Ishikawa (cell line): ENCODE measurements around the gene GPLD1.

Experiments used
- CREB1 ChIP-seq: IDR thresholded peaks from 2 replicates; pipeline ENCODE4 v1.6.1; 2012; ENCODE audit warnings: low read depth
- EP300 ChIP-seq: IDR thresholded peaks from 2 replicates; pipeline ENCODE4 v1.6.1; 2012; ENCODE audit warnings: borderline replicate concordance
- FOXM1 ChIP-seq: IDR thresholded peaks from 2 replicates; pipeline ENCODE4 v1.6.1; 2012; ENCODE audit warnings: low read depth, borderline replicate concordance
- NFIC ChIP-seq: IDR thresholded peaks from 2 replicates; pipeline ENCODE4 v1.6.1; 2012
- RAD21 ChIP-seq: IDR thresholded peaks from 2 replicates; pipeline ENCODE4 v1.6.1; 2012; ENCODE audit warnings: low read depth
- REST ChIP-seq: IDR thresholded peaks from 2 replicates; pipeline ENCODE4 v1.6.1; 2012; ENCODE audit warnings: low read depth, mild to moderate bottlenecking
- TAF1 ChIP-seq: IDR thresholded peaks from 2 replicates; pipeline ENCODE4 v1.6.1; 2012; ENCODE audit warnings: low read depth, mild to moderate bottlenecking
- TCF12 ChIP-seq: IDR thresholded peaks from 2 replicates; pipeline ENCODE4 v1.6.1; 2012; ENCODE audit warnings: low read depth
- TEAD4 ChIP-seq: IDR thresholded peaks from 2 replicates; pipeline ENCODE4 v1.6.1; 2012
- YY1 ChIP-seq: IDR thresholded peaks from 2 replicates; pipeline ENCODE4 v1.6.1; 2012; ENCODE audit warnings: low read depth
- ZBTB7A ChIP-seq: IDR thresholded peaks from 2 replicates; pipeline ENCODE4 v1.6.1; 2012; ENCODE audit warnings: low read depth

GRCh38 chr6:24504649-24505586 lies 15.5 kb upstream of the GPLD1 start:
- TF ChIP-seq EP300 (no peak), ZBTB7A (no peak), TAF1 (no peak), YY1 (no peak), REST (no peak), FOXM1 (no peak), TCF12 (no peak), RAD21 (no peak), TEAD4 (no peak), CREB1 (no peak), NFIC (no peak)
